DOHH2 (cell line): ENCODE measurements around the gene RAB28.

ENCODE experiments used
- EZH2phosphoT487 ChIP-seq: fragments of 200-600 bp; sonication (generic); IDR thresholded peaks from 2 replicates; pipeline ENCODE4 v1.6.1; 2017; ENCODE audit warnings: borderline replicate concordance, mild to moderate bottlenecking, antibody characterized with exemption, low read length, moderate library complexity, mixed read lengths
- TF ChIP-seq, protein P1 (sequence below): fragments of 200-600 bp; sonication (generic); IDR thresholded peaks from one replicate; pipeline ENCODE4 v1.5.1; 2014; ENCODE audit warnings: antibody characterized with exemption, mild to moderate bottlenecking, low read depth, low read length; ENCODE audit not compliant: poor library complexity, severe bottlenecking

DNA sequence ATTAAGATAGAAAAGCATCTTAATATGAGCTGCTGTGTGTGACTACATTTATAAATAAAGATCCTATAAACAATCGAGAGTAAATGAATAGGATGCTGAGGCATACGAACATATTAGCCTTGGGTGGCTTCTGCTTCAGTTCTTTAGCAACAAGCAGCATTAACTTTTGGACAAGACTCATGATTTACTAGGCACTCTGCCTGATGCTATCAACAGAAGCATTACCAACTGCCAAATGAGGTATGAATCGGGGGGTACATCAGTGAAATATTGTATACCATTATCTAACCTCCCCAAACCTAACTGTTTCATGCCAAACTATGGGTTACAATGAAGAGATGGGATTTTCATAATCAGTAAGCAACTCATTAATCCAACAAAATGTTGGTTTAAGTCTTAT is 113.1 kb downstream of the RAB28 start:
- TF ChIP-seq, protein P1, sequence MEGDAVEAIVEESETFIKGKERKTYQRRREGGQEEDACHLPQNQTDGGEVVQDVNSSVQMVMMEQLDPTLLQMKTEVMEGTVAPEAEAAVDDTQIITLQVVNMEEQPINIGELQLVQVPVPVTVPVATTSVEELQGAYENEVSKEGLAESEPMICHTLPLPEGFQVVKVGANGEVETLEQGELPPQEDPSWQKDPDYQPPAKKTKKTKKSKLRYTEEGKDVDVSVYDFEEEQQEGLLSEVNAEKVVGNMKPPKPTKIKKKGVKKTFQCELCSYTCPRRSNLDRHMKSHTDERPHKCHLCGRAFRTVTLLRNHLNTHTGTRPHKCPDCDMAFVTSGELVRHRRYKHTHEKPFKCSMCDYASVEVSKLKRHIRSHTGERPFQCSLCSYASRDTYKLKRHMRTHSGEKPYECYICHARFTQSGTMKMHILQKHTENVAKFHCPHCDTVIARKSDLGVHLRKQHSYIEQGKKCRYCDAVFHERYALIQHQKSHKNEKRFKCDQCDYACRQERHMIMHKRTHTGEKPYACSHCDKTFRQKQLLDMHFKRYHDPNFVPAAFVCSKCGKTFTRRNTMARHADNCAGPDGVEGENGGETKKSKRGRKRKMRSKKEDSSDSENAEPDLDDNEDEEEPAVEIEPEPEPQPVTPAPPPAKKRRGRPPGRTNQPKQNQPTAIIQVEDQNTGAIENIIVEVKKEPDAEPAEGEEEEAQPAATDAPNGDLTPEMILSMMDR = no peak
- no peak for TF ChIP-seq EZH2phosphoT487
